Erythroblast (primary cell): Measurements from ENCODE around the gene C11orf52.

Source experiments
- GATA1 ChIP-seq: IDR thresholded peaks from 2 replicates; pipeline ENCODE4 v1.6.1; 2011; ENCODE audit warnings: low read depth, mild to moderate bottlenecking, control low read depth, low read length, moderate library complexity
- POLR2A ChIP-seq: IDR thresholded peaks from 2 replicates; pipeline ENCODE4 v1.6.1; 2011; ENCODE audit warnings: mild to moderate bottlenecking, low read length

DNA sequence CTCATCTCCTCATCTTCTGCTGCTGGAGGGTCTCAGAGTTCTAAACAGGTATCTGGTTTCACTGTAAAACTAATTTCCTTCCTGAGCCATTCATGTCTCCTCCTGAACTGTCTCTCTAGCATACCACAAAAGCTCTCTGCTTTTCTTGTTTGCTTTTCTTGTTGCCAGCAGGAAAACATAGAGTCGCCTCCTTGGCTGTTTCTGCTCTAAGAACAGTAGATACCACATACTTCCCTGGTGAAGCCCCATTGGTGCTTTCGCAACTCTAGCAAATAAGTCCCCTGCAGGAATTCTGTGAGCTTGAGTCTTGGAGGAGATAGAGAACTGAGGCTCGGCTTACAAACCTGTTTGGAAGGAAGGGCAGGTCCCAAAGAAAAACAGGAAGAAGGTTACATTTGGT is 25.4 kb downstream of the C11orf52 start:
- TF ChIP-seq POLR2A (no peak), GATA1 (no peak)
